Vagina (tissue), 2 donors: ENCODE data around the gene GPD2. TPM values are rescaled to one million over a fixed set of nuclear protein-coding genes. Genes with fewer than 3 reads are reported as not detected.
"Not testable (repeated sequence)": the region's sequence is repeated elsewhere in the genome, so short reads cannot be mapped to it uniquely, and the experiment has no call there.

Experiments
- DNase-seq, 2 donors: peaks; one replicate each; pipeline ENCODE4 v3.0.0-alpha.2; 2017; ENCODE audit errors: extremely low spot score in 2 of 2
- H3K27ac ChIP-seq: fragments of 200-600 bp; sonication (generic); one replicate; pipeline ENCODE4 v1.5.1; 2019
- H3K27me3 ChIP-seq: fragments of 200-600 bp; sonication (generic); one replicate; pipeline ENCODE4 v1.5.1; 2019
- H3K36me3 ChIP-seq, 2 donors: fragments of 200-600 bp; sonication (generic); one replicate each; pipeline ENCODE4 v1.5.1; 2017 to 2019
- H3K4me1 ChIP-seq: fragments of 200-600 bp; sonication (generic); one replicate; pipeline ENCODE4 v1.5.1; 2019
- H3K4me3 ChIP-seq, 2 donors: fragments of 200-600 bp; sonication (generic); 1 replicate in 1 of 2; 2 replicates in 1 of 2; pipeline ENCODE4 v1.5.1; 2016 to 2019
- H3K9me3 ChIP-seq: fragments of 200-600 bp; sonication (generic); one replicate; pipeline ENCODE4 v1.5.1; 2019
- POLR2A ChIP-seq, 2 donors: fragments of 450-650 bp; IDR thresholded peaks; one replicate each; pipeline ENCODE4 v1.6.1; 2017; ENCODE audit warnings: antibody characterized with exemption in 2 of 2, mild to moderate bottlenecking in 2 of 2, moderate library complexity in 2 of 2
- POLR2AphosphoS5 ChIP-seq, 2 donors: sonication (generic); formaldehyde crosslinking; IDR thresholded peaks; one replicate each; pipeline ENCODE4 v1.9.0; 2017; ENCODE audit warnings: antibody characterized with exemption in 2 of 2, mild to moderate bottlenecking in 2 of 2, low read depth in 1 of 2; ENCODE audit not compliant: insufficient read depth in 1 of 2
- intact Hi-C: fragments of 100-400 bp; cut with DNase I; formaldehyde crosslinking; loops from one replicate; pipeline ENCODE4 v1.15.1; 2023
- total RNA-seq: library from RNA; depleted of rRNA; stranded (reverse); fragments of >200 nt; gene quantifications from one replicate; pipeline ENCODE4 v1.2.3, GENCODE V29; 2016
- TF ChIP-seq, protein P1 (sequence below), 3 experiments: fragments of 450-650 bp in 2 of 3; fragments of 200-600 bp in 1 of 3; sonication (generic) in 1 of 3; IDR thresholded peaks; one replicate each; pipeline ENCODE4 v1.5.1; 2017 to 2019; ENCODE audit warnings: antibody characterized with exemption in 3 of 3, mild to moderate bottlenecking in 2 of 3, moderate library complexity in 2 of 3

Gene GPD2
- total RNA-seq, 1 donor from 2014 or later, result 30.4 TPM

DNA sequence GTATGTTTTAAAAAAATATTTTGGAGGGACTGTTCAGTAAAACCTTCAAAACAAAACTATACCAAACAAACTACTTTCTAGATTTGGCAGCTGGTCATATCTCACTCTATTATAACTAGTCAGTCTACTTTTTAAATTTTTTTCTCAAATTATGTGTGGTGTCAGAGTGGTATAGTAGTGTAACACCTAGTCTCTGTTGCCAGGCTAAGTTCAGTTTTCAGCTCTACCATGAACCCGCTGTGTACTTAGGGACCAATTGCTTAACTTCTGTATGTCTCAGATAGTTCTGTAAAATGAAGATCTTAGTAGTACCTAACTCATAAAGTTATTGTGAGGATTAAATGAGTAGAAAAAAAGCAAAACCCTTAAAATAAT, 54.3 kb downstream of the GPD2 start:
- H3K27ac ChIP-seq, result no peak overlapping the region
- H3K4me1 ChIP-seq, result no peaks in the 10 kb centered on the region
- no peaks in the 10 kb centered on the region for H3K27me3 ChIP-seq
- DNase-seq, result no peak
- H3K9me3 ChIP-seq, result no peaks in the 10 kb centered on the region
- no peaks in the 10 kb centered on the region for H3K36me3 ChIP-seq
- intact Hi-C loops, result no loop called here
- TF ChIP-seq, protein P1, sequence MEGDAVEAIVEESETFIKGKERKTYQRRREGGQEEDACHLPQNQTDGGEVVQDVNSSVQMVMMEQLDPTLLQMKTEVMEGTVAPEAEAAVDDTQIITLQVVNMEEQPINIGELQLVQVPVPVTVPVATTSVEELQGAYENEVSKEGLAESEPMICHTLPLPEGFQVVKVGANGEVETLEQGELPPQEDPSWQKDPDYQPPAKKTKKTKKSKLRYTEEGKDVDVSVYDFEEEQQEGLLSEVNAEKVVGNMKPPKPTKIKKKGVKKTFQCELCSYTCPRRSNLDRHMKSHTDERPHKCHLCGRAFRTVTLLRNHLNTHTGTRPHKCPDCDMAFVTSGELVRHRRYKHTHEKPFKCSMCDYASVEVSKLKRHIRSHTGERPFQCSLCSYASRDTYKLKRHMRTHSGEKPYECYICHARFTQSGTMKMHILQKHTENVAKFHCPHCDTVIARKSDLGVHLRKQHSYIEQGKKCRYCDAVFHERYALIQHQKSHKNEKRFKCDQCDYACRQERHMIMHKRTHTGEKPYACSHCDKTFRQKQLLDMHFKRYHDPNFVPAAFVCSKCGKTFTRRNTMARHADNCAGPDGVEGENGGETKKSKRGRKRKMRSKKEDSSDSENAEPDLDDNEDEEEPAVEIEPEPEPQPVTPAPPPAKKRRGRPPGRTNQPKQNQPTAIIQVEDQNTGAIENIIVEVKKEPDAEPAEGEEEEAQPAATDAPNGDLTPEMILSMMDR (IDR thresholded peaks at IDR 0.05), result no peak
- TF ChIP-seq POLR2AphosphoS5 (IDR thresholded peaks at IDR 0.05; ENCODE audit: insufficient read depth in 1 of 2, low read depth in 1 of 2) (no peak), POLR2A (IDR thresholded peaks at IDR 0.05) (no peak)
- no peak overlapping the region for H3K4me3 ChIP-seq

DNA sequence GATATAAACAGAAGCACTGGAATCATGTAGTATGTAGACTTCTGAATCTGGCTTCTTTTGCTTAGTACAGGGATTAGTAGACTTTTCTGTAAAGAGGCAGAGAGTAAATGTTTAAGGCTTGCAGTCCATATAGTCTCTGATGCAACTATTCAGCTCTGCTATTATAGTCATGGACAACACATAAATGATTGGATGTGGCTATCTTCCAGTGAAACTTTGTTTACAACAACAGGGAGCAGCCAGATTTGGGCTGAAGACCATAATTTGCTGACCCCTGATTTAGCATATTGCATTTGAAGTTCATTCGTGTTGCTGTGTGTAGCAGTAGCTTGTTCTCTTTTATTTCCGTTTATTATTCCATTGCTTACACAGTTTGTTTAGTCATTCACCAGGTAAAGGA, 55.0 kb downstream of the GPD2 start:
- Histone ChIP-seq H3K9me3 (no peaks in the 10 kb centered on the region), H3K27ac (no peak overlapping the region), H3K4me3 (no peak overlapping the region), H3K4me1 (no peaks in the 10 kb centered on the region), H3K27me3 (no peaks in the 10 kb centered on the region), H3K36me3 (no peaks in the 10 kb centered on the region)
- intact Hi-C loops, result no loop called here
- no peak for DNase-seq
- TF ChIP-seq, protein P1 (IDR thresholded peaks at IDR 0.05), result no peak

DNA sequence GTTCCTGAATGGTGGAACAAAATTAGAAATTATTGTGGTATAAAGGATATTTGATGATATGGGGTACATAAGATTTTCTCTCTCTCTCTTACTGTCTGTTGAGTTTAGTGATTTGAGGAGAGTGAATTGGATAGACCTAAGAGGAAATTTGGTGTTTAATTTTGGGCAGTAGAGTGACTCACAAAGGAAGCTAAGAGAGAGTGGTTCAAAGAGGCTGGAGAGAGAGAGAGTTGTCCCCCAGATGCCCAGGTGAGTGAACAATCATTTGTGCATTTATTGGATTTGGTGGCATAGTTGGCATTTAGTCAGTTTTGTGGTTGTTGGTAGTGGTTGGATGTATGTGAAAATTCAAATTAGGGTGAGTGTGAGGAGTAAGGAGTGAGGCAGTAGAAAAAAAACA, 56.8 kb downstream of the GPD2 start:
- intact Hi-C loops, result no loop called here
- TF ChIP-seq POLR2A (IDR thresholded peaks at IDR 0.05) (no peak), POLR2AphosphoS5 (IDR thresholded peaks at IDR 0.05; ENCODE audit: insufficient read depth in 1 of 2, low read depth in 1 of 2) (no peak)
- TF ChIP-seq, protein P1 (IDR thresholded peaks at IDR 0.05), result no peak
- H3K4me1 ChIP-seq, result no peaks in the 10 kb centered on the region
- H3K36me3 ChIP-seq, result no peaks in the 10 kb centered on the region
- no peak overlapping the region for H3K4me3 ChIP-seq
- no peaks in the 10 kb centered on the region for H3K9me3 ChIP-seq
- DNase-seq, result no peak
- H3K27ac ChIP-seq, result no peak overlapping the region
- no peaks in the 10 kb centered on the region for H3K27me3 ChIP-seq

DNA sequence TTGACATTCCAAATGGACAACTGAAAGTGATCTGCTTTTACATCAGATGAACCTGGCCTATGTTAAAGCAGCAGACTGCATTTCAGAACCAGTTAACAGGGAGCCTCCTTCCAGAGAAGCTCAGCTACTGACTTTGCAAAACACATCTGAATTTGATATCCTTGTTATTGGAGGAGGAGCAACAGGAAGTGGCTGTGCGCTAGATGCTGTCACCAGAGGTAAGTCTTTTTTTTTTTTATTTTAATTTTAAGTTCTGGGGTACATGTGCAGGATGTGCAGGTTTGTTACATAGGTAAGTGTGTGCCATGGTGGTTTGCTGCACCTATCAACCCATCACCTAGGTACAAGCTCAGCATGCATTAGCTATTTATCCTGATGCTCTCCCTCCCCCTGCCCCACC, 59.8 kb downstream of the GPD2 start:
- intact Hi-C loops, result not testable (repeated sequence)

DNA sequence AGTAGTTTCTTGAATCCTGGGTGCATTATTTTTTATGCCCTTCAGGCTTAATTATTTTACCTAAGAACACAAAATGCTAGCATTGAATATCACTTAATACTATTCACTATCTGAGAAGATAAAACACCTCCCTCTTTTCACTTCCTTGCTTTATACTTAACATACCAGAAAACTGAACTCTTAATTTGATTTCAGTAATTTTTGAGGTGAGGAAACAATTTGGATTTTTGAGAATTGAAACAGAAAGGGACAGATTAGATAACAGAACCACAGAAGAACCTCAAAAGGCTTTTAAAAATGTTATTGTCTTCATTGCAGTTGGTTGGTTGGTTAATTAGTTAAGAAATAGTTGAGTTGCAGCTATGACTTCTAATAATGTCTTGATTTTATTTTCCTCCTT, 69.5 kb downstream of the GPD2 start:
- H3K4me3 ChIP-seq, result no peak overlapping the region
- no peak for DNase-seq
- H3K36me3 ChIP-seq, result no peaks in the 10 kb centered on the region
- TF ChIP-seq, protein P1 (IDR thresholded peaks at IDR 0.05), result no peak
- TF ChIP-seq POLR2AphosphoS5 (IDR thresholded peaks at IDR 0.05; ENCODE audit: insufficient read depth in 1 of 2, low read depth in 1 of 2) (no peak), POLR2A (IDR thresholded peaks at IDR 0.05) (no peak)
- no peak overlapping the region for H3K27ac ChIP-seq
- H3K4me1 ChIP-seq, result no peaks in the 10 kb centered on the region
- H3K27me3 ChIP-seq, result no peaks in the 10 kb centered on the region
- H3K9me3 ChIP-seq, result no peaks in the 10 kb centered on the region
- intact Hi-C loops, result no loop called here

More for the DNA sequence above, 59.8 kb downstream of the GPD2 start:
- not testable (repeated sequence) for DNase-seq, H3K27ac ChIP-seq, H3K4me1 ChIP-seq, H3K9me3 ChIP-seq, H3K27me3 ChIP-seq, H3K36me3 ChIP-seq, H3K4me3 ChIP-seq

DNA sequence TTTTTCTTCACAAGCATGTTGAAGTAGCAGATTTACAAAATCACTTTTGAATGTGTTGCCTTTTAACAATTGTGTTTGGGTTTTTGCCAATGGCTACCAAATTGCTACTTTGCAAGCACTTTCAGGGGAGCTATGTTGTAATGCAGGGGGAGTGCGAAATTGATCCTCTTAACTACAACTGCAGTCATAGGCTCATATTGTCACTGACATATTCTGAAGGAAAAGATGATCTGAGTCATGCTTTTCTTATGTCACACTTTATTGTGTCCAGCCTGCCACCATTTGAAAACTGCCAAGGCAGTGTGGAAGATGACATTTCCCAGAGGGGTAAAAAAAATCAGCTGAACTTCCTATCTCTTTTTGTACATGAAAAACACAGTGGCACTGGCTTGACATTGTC, 74.9 kb downstream of the GPD2 start:
- intact Hi-C loops, result no loop called here
- H3K36me3 ChIP-seq, result no peaks in the 10 kb centered on the region
- TF ChIP-seq, protein P1 (IDR thresholded peaks at IDR 0.05), result no peak
- no peak for TF ChIP-seq POLR2A (IDR thresholded peaks at IDR 0.05)
- TF ChIP-seq POLR2AphosphoS5 (IDR thresholded peaks at IDR 0.05; ENCODE audit: insufficient read depth in 1 of 2, low read depth in 1 of 2), result no peak

More for the DNA sequence above, 74.9 kb downstream of the GPD2 start:
- H3K4me1 ChIP-seq, result no peaks in the 10 kb centered on the region
- no peaks in the 10 kb centered on the region for H3K27me3 ChIP-seq
- no peaks in the 10 kb centered on the region for H3K9me3 ChIP-seq
- H3K4me3 ChIP-seq, result no peak overlapping the region
- no peak for DNase-seq
- no peak overlapping the region for H3K27ac ChIP-seq
